Astrocyte of the spinal cord (primary cell): ENCODE results near the gene CTXN2.

Source experiments
- DNase-seq: peaks from one replicate; pipeline ENCODE4 v3.0.0; 2011; ENCODE audit warnings: low read depth, low spot score
- H3K4me3 ChIP-seq: 2 replicates; pipeline ENCODE4 v1.5.1; 2011; ENCODE audit warnings: low read depth, mild to moderate bottlenecking, low read length, moderate library complexity
- in situ Hi-C: cut with HindIII; loops from 2 replicates; pipeline ENCODE4 v1.10.0; 2017; ENCODE audit warnings: low sequenced_read_pairs
- TF ChIP-seq, protein P1 (sequence below): IDR thresholded peaks from 2 replicates; pipeline ENCODE4 v1.5.1; 2012; ENCODE audit warnings: low read depth, mild to moderate bottlenecking, low read length, inconsistent platforms

Gene CTXN2

DNA sequence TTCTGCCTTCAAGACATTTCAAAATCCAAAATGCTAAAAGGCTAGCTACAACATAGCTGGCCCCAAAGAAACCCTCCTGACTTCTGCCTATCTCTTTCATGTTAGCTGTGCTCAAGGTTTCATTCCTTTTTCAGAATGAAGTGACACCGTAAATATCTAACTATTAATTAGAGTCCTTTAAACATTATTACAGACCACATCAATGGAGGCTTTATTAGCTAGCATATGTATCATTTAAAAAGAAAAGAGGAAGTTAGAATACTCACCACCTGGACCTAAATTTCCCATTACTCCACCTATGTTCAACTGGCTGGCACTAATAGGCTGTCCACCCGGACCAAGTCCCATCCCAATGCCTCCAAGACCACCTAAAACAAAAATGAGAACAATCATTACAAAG is 37.9 kb upstream of the CTXN2 start:
- no peak for DNase-seq
- in situ Hi-C loops, result no loop called here
- TF ChIP-seq, protein P1, sequence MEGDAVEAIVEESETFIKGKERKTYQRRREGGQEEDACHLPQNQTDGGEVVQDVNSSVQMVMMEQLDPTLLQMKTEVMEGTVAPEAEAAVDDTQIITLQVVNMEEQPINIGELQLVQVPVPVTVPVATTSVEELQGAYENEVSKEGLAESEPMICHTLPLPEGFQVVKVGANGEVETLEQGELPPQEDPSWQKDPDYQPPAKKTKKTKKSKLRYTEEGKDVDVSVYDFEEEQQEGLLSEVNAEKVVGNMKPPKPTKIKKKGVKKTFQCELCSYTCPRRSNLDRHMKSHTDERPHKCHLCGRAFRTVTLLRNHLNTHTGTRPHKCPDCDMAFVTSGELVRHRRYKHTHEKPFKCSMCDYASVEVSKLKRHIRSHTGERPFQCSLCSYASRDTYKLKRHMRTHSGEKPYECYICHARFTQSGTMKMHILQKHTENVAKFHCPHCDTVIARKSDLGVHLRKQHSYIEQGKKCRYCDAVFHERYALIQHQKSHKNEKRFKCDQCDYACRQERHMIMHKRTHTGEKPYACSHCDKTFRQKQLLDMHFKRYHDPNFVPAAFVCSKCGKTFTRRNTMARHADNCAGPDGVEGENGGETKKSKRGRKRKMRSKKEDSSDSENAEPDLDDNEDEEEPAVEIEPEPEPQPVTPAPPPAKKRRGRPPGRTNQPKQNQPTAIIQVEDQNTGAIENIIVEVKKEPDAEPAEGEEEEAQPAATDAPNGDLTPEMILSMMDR, result no peak
- H3K4me3 ChIP-seq, result no peak overlapping the region

DNA sequence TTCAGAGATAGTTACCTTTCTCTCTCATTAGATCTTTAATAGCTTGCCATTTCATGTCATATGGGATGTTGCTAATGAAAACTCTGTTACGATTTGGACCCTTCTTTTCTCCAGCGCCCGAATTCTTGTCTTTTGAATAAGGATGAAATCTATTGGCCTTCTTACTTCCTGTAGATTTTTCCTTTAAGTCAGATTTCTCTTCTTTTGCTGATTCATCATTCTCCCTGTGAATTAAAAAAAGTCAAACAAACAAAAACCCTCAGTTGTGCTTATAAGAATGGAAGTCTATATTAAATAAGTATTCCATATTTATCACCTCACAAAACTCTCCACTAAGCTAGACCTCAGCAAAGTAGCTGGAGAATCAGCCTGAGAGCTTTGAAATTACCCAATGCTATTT is 22.8 kb upstream of the CTXN2 start:
- TF ChIP-seq, protein P1, result no peak
- no peak overlapping the region for H3K4me3 ChIP-seq
- DNase-seq, result no peak
- in situ Hi-C loops, result no loop called here

DNA sequence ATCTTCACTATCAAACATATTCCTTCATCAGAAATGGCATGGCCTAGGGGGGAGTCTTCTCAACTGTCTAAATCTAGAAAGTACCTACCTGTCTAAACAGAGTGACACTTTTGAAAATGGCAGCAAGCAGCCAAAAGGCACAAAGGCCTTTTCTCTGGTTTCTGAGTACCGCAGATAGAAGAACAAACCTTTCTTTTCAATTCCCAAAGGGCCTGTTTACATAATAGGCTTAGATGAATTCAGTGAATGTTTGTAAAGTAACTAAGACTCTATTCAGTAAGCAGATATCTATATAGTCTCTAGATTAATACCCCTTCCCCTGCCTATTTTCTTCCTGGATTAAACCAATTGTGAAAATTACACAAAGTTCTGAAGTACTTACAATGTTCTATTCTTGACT is 20.5 kb upstream of the CTXN2 start:
- no peak for DNase-seq
- in situ Hi-C loops, result no loop called here
- TF ChIP-seq, protein P1, result no peak
- H3K4me3 ChIP-seq, result no peak overlapping the region

DNA sequence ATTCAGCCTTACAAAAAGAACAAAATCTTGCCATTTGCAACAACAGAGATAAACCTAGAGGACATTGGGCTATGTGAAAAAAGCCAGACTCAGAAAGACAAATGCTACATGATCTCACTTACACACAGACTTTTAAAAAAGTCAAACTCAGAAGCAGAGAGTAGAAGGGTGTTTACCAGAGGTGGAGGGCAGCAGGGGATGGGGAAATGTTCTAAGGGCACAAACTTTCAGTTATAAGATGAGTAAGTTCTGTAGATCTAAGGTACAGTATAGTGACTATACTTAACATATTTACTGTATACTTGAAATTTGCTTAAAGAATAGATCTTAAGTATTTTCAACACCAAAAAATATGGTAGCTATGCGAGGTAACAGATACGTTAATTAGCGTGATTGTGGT is 16.3 kb upstream of the CTXN2 start:
- no peak for DNase-seq
- in situ Hi-C loops, result no loop called here
- no peak overlapping the region for H3K4me3 ChIP-seq
- TF ChIP-seq, protein P1, result no peak

DNA sequence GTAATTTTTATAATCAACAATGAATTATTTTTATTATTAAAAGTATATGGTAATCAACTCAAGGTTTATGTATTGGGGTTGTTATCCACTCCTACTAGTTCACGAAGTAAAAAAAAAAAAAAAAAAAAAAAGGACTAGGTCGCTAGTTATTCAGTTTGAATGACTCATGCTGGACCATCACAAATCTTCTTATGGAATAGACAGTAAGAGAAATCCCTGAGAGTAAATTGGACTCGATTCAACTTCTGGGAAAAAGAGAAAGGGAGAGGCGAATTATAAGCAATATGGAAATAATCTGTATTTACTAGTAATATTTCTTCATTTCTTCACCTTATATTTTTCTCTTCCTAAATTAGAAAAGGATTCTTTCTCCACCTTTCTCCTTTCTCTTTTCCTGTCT is 15.4 kb upstream of the CTXN2 start:
- no peak overlapping the region for H3K4me3 ChIP-seq
- TF ChIP-seq, protein P1, result no peak
- DNase-seq, result peak; percentile 17
- in situ Hi-C loops, result no loop called here

DNA sequence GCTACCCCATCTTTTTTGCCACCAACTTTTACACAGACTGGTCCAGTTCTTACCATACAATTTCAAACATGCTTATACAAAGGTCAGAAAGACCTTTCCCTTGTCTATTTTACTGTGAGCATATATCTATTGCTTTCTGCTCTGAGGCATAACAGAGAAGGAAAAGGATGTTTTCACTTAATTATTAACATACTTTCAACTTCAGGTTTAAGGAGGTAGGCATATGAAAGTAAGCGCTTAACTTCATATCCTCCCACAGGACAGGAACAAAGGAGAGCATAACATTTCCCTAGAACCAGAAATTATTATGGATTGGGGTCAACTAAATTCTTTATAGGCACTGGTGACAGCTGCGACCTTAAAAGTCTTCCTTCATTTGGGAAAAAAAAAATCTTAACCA is 14.5 kb upstream of the CTXN2 start:
- peak overlapping the region; percentile 58 for H3K4me3 ChIP-seq
- DNase-seq, result no peak
- TF ChIP-seq, protein P1, result no peak
- in situ Hi-C loops, result no loop called here

DNA sequence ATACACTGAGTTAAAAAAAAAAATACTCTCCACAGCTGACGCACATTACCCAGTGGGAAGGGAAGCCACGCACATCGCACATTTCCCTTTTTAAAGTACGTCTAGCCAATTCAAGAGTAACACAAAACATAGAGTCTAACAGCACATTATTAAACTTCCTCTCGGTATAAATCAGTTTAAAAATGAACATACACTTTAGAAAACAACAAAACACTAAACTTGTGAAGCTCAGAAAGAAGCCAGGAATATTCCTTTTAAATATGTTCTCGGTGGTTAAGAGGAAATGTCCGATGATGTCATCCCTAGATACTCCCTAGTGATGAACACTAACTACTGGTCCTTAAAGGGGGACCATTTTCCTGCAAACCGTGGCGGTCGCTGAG is 14.1 kb upstream of the CTXN2 start:
- TF ChIP-seq, protein P1, result no peak
- peak; percentile 80 for DNase-seq
- in situ Hi-C loops, result no loop called here
- peak overlapping the region; percentile 58 for H3K4me3 ChIP-seq
